Hematopoietic multipotent progenitor cell treated with erythropoietin and hydrocortisone succinate and interleukin-3 and kit ligand, for 17 days (in vitro differentiated cells): ENCODE measurements around the gene ZBTB16.

ENCODE experiments used
- DNase-seq: peaks from one replicate; pipeline ENCODE4 v3.0.0-alpha.2; 2015; ENCODE audit warnings: low spot score

Gene ZBTB16

GRCh38 chr11:114154271-114155047, 94.9 kb downstream of the ZBTB16 start:
- no peak for DNase-seq

- DNase-seq, result no peak
These were observed 95.6 kb downstream of the ZBTB16 start for GRCh38 chr11:114155116-114155515.

GRCh38 chr11:114156131-114156581, 96.6 kb downstream of the ZBTB16 start:
- no peak for DNase-seq

GRCh38 chr11:114156782-114157181, 97.3 kb downstream of the ZBTB16 start:
- DNase-seq, result no peak

GRCh38 chr11:114157476-114158050, 98.1 kb downstream of the ZBTB16 start:
- DNase-seq, result no peak

GRCh38 chr11:114158421-114158820, 98.9 kb downstream of the ZBTB16 start:
- DNase-seq, result peak; percentile 63

GRCh38 chr11:114158886-114159285, 99.4 kb downstream of the ZBTB16 start:
- DNase-seq, result no peak

GRCh38 chr11:114159320-114159719, 99.8 kb downstream of the ZBTB16 start:
- peak; percentile 62 for DNase-seq

- peak; percentile 98 for DNase-seq
These were observed 100.5 kb downstream of the ZBTB16 start for GRCh38 chr11:114159802-114160632.

GRCh38 chr11:114160894-114161293, 101.4 kb downstream of the ZBTB16 start:
- no peak for DNase-seq

- DNase-seq, result no peak
These were observed 102.2 kb downstream of the ZBTB16 start for GRCh38 chr11:114161486-114162250.

- no peak for DNase-seq
These were observed 103.2 kb downstream of the ZBTB16 start for GRCh38 chr11:114162719-114163123.

GRCh38 chr11:114163229-114163631, 103.7 kb downstream of the ZBTB16 start:
- no peak for DNase-seq

- no peak for DNase-seq
These were observed 104.4 kb downstream of the ZBTB16 start for GRCh38 chr11:114163830-114164401.

GRCh38 chr11:114164546-114164945, 105.0 kb downstream of the ZBTB16 start:
- no peak for DNase-seq

- DNase-seq, result no peak
These were observed 106.1 kb downstream of the ZBTB16 start for GRCh38 chr11:114165326-114166230.

- DNase-seq, result no peak
These were observed 106.9 kb downstream of the ZBTB16 start for GRCh38 chr11:114166362-114166761.

- no peak for DNase-seq
These were observed 107.4 kb downstream of the ZBTB16 start for GRCh38 chr11:114166897-114167323.

- DNase-seq, result no peak
These were observed 107.8 kb downstream of the ZBTB16 start for GRCh38 chr11:114167355-114167754.

GRCh38 chr11:114167771-114168448, 108.4 kb downstream of the ZBTB16 start:
- no peak for DNase-seq
